H1 (cell line): Measurements from ENCODE around the gene BRD1. TPM values are rescaled to one million over a fixed set of nuclear protein-coding genes. Genes with fewer than 3 reads are reported as not detected.

ENCODE experiments used
- CTCF ChIA-PET: fragments of 300-600 bp; sonication (Branson Sonifier 250); formaldehyde crosslinking; loops from one replicate; lab custom pipeline; 2021; ENCODE audit not compliant: partially characterized antibody; lab: Charles Lee
- POLR2A ChIA-PET: fragments of 300-600 bp; sonication (Branson Sonifier 250); formaldehyde crosslinking; loops from one replicate; lab custom pipeline; 2021; ENCODE audit warnings: inconsistent platforms; ENCODE audit not compliant: partially characterized antibody; lab: Charles Lee
- DNase-seq, 2 experiments: peaks; one replicate each; pipeline versions ENCODE4 v3.0.0 to v3.0.0-alpha.2; 2010 to 2022; ENCODE audit warnings: low spot score in 2 of 2, low read depth in 1 of 2, mixed read lengths in 1 of 2
- FAIRE-seq: peaks from 2 replicates; lab custom pipeline; 2011; peaks lifted over from hg19 to GRCh38; lab: Jason Lieb, UNC
- H2AFZ ChIP-seq: 2 replicates; pipeline ENCODE4 v1.8.1; 2012; ENCODE audit warnings: low read length, inconsistent platforms
- H2AK5ac ChIP-seq: 2 replicates; pipeline ENCODE4 v1.6.1; 2013; ENCODE audit warnings: low read depth, low read length
- H2BK120ac ChIP-seq: replicated peaks from 2 replicates; pipeline ENCODE3; 2013; ENCODE audit warnings: low read depth, low read length, inconsistent platforms
- H2BK12ac ChIP-seq: 2 replicates; pipeline ENCODE4 v1.6.1; 2013; ENCODE audit warnings: low read depth, low read length
- H2BK15ac ChIP-seq: 2 replicates; pipeline ENCODE4 v1.6.1; 2013; ENCODE audit warnings: low read length
- H2BK20ac ChIP-seq: 2 replicates; pipeline ENCODE4 v1.6.1; 2013; ENCODE audit warnings: low read length
- H2BK5ac ChIP-seq: 2 replicates; pipeline ENCODE4 v1.6.1; 2013; ENCODE audit warnings: low read depth, low read length
- H3K14ac ChIP-seq: 2 replicates; pipeline ENCODE4 v1.6.1; 2013; ENCODE audit warnings: inconsistent platforms; ENCODE audit not compliant: insufficient read length
- H3K18ac ChIP-seq: 2 replicates; pipeline ENCODE4 v1.6.1; 2013; ENCODE audit warnings: low read length; ENCODE audit errors: extremely low read depth
- H3K23ac ChIP-seq: 2 replicates; pipeline ENCODE4 v1.6.1; 2013; ENCODE audit warnings: inconsistent platforms; ENCODE audit not compliant: insufficient read length
- H3K23me2 ChIP-seq: 2 replicates; pipeline ENCODE4 v1.6.1; 2013; ENCODE audit warnings: low read depth, low read length
- H3K27ac ChIP-seq: 2 replicates; pipeline ENCODE4 v1.6.1; 2011; ENCODE audit warnings: low read depth, low read length, inconsistent platforms
- H3K27me3 ChIP-seq, 4 experiments: replicated peaks in 1 of 4; 1 replicate in 1 of 4; 2 replicates in 3 of 4; pipeline versions ENCODE4 v1.6.1 to v1.8.1; 2011 to 2013; ENCODE audit warnings: low read length in 3 of 4, mild to moderate bottlenecking in 3 of 4, inconsistent platforms in 2 of 4, mixed read lengths in 2 of 4, moderate library complexity in 1 of 4; ENCODE audit not compliant: control insufficient read depth in 3 of 4, insufficient read depth in 3 of 4; ENCODE audit errors: extremely low read depth in 1 of 4
- H3K36me3 ChIP-seq, 4 experiments: 2 replicates each; pipeline versions ENCODE4 v1.6.1 to v1.8.1; 2011 to 2013; ENCODE audit warnings: mild to moderate bottlenecking in 4 of 4, low read length in 3 of 4, moderate library complexity in 2 of 4, control low read depth in 1 of 4, inconsistent platforms in 1 of 4; ENCODE audit not compliant: insufficient read depth in 4 of 4, control insufficient read depth in 2 of 4
- H3K4ac ChIP-seq: replicated peaks from 2 replicates; pipeline ENCODE3; 2013; ENCODE audit warnings: low read length, low read depth, mixed read lengths, inconsistent platforms; ENCODE audit not compliant: insufficient read length
- H3K4me1 ChIP-seq, 4 experiments: replicated peaks in 1 of 4; 1 replicate in 1 of 4; 2 replicates in 3 of 4; pipeline versions ENCODE4 v1.6.1 to v1.8.1; 2011 to 2013; ENCODE audit warnings: low read length in 3 of 4, inconsistent platforms in 2 of 4, mixed read lengths in 1 of 4; ENCODE audit not compliant: insufficient read depth in 4 of 4, control insufficient read depth in 3 of 4
- H3K4me2 ChIP-seq, 2 experiments: 2 replicates each; pipeline versions ENCODE4 v1.6.1 to v1.8.1; 2011 to 2013; ENCODE audit warnings: low read depth in 2 of 2, low read length in 2 of 2, control low read depth in 1 of 2, inconsistent platforms in 1 of 2, mild to moderate bottlenecking in 1 of 2; ENCODE audit not compliant: insufficient read depth in 1 of 2
- H3K4me3 ChIP-seq, 4 experiments: fragments of 200-600, 300-600 bp in 1 of 4; sonication (generic), shearing (Covaris generic), sonication (Bioruptor Twin) in 1 of 4; 2 replicates each; pipeline versions ENCODE4 v1.5.1 to v1.8.1; 2011 to 2016; ENCODE audit warnings: low read length in 4 of 4, low read depth in 3 of 4, control low read depth in 2 of 4, inconsistent platforms in 2 of 4, mild to moderate bottlenecking in 2 of 4, mixed read lengths in 1 of 4, moderate library complexity in 1 of 4; ENCODE audit not compliant: insufficient read depth in 2 of 4; ENCODE audit errors: extremely low read depth in 1 of 4
- H3K56ac ChIP-seq: replicated peaks from 2 replicates; pipeline ENCODE3; 2013; ENCODE audit warnings: low read depth, mild to moderate bottlenecking, mixed read lengths, low read length, inconsistent platforms; ENCODE audit not compliant: insufficient read length
- H3K79me1 ChIP-seq: 2 replicates; pipeline ENCODE4 v1.6.1; 2013; ENCODE audit warnings: low read depth, low read length, control low read depth
- H3K79me2 ChIP-seq, 2 experiments: 2 replicates each; pipeline versions ENCODE4 v1.6.1 to v1.8.1; 2012 to 2013; ENCODE audit warnings: low read length in 2 of 2, mild to moderate bottlenecking in 2 of 2, inconsistent platforms in 1 of 2; ENCODE audit not compliant: insufficient read depth in 2 of 2, control insufficient read depth in 1 of 2
- H3K9ac ChIP-seq, 4 experiments: replicated peaks in 1 of 4; 1 replicate in 1 of 4; 2 replicates in 3 of 4; pipeline versions ENCODE4 v1.6.1 to v1.8.1; 2011 to 2013; ENCODE audit warnings: low read depth in 3 of 4, low read length in 3 of 4, control low read depth in 2 of 4, mild to moderate bottlenecking in 2 of 4, moderate library complexity in 2 of 4, inconsistent platforms in 1 of 4; ENCODE audit errors: extremely low read depth in 1 of 4
- H3K9me3 ChIP-seq, 2 experiments: 2 replicates each; pipeline versions ENCODE4 v1.6.1 to v1.8.1; 2012 to 2013; ENCODE audit warnings: mild to moderate bottlenecking in 2 of 2, moderate library complexity in 2 of 2, control low read depth in 1 of 2, inconsistent platforms in 1 of 2, low read depth in 1 of 2, low read length in 1 of 2, mixed read lengths in 1 of 2; ENCODE audit not compliant: insufficient read depth in 2 of 2
- H4K20me1 ChIP-seq, 2 experiments: replicated peaks in 1 of 2; 2 replicates each; pipeline versions ENCODE3 to v1.8.1; 2011 to 2013; ENCODE audit warnings: inconsistent platforms in 2 of 2, low read length in 2 of 2, mild to moderate bottlenecking in 1 of 2; ENCODE audit not compliant: insufficient read depth in 2 of 2, control insufficient read depth in 1 of 2
- H4K5ac ChIP-seq: 2 replicates; pipeline ENCODE4 v1.6.1; 2013; ENCODE audit warnings: low read length, low read depth, mixed read lengths, inconsistent platforms; ENCODE audit not compliant: insufficient read length
- H4K8ac ChIP-seq: 2 replicates; pipeline ENCODE4 v1.8.0; 2013; ENCODE audit warnings: mild to moderate bottlenecking, moderate library complexity, low read length, inconsistent platforms; ENCODE audit not compliant: insufficient read depth; ENCODE audit errors: extremely low read depth
- H4K91ac ChIP-seq: replicated peaks from 2 replicates; pipeline ENCODE3; 2013; ENCODE audit warnings: low read length, mixed read lengths, inconsistent platforms; ENCODE audit not compliant: insufficient read length
- BACH1 ChIP-seq: IDR thresholded peaks from 2 replicates; pipeline ENCODE4 v1.6.1; 2012; ENCODE audit warnings: low read length, improper control_type of control experiment
- CHD2 ChIP-seq: IDR thresholded peaks from 2 replicates; pipeline ENCODE4 v1.6.1; 2012; ENCODE audit warnings: low read length, improper control_type of control experiment
- MAFK ChIP-seq: IDR thresholded peaks from 2 replicates; pipeline ENCODE4 v1.6.1; 2012; ENCODE audit warnings: low read depth, mild to moderate bottlenecking, improper control_type of control experiment, low read length
- SAP30 ChIP-seq: fragments of 300-600 bp; sonication (generic); IDR thresholded peaks from 2 replicates; pipeline ENCODE4 v1.7.1; 2012; ENCODE audit warnings: low read length, moderate library complexity, mild to moderate bottlenecking, inconsistent platforms; ENCODE audit not compliant: insufficient read depth, insufficient replicate concordance
- SP1 ChIP-seq: IDR thresholded peaks from 2 replicates; pipeline ENCODE4 v1.6.1; 2011; ENCODE audit warnings: low read depth, low read length
- TAF7 ChIP-seq: optimal IDR thresholded peaks from 2 replicates; pipeline ENCODE3; 2011; ENCODE audit warnings: low read depth, mild to moderate bottlenecking, inconsistent platforms, low read length, moderate library complexity, borderline replicate concordance
- TEAD4 ChIP-seq: IDR thresholded peaks from 2 replicates; pipeline ENCODE4 v1.6.1; 2012; ENCODE audit warnings: low read depth, low read length, inconsistent platforms, mixed read lengths
- WGBS, 2 experiments: shearing (Covaris generic) in 1 of 2; methylation state at CpG; one replicate each; pipeline versions ENCODE4 v1.1.6 to v1.1.7; 2013 to 2015; ENCODE audit warnings: low lambda C conversion rate in 2 of 2, mixed read lengths in 2 of 2, inconsistent platforms in 1 of 2, low coverage in 1 of 2, missing lambda C conversion rate in 1 of 2; ENCODE audit not compliant: insufficient replicate concordance in 2 of 2, insufficient coverage in 1 of 2, insufficient read length in 1 of 2; ENCODE audit errors: extremely low coverage in 1 of 2, missing lambda C conversion rate in 1 of 2; 5-methylcytosine and 5-hydroxymethylcytosine counted together
- polyA plus RNA-seq, 7 experiments: library from polyadenylated mRNA; depleted of rRNA in 3 of 7; stranded (reverse) in 5 of 7; unstranded in 2 of 7; fragments of >200 nt in 5 of 7; fragments of 200-250 nt in 2 of 7; gene quantifications; 1 replicate in 5 of 7; 2 replicates in 1 of 7; 4 replicates in 1 of 7; pipeline versions ENCODE4 v1.2.1 to v1.2.3, GENCODE V29; 2011 to 2013; ENCODE audit warnings: missing spikeins in 2 of 7, mixed read lengths in 2 of 7
- total RNA-seq: library from RNA; stranded (reverse); fragmentation: NEBNext Ultra II Directional; extraction: Animal tissue kit (Norgen Biotek cat#: 25700); gene quantifications from 2 replicates; pipeline ENCODE4 v1.2.1, GENCODE V29; 2021

BRD1 gene
- total and polyA plus RNA-seq, 2 of the 8 experiments (the other 6 are each of a cell fraction or from before 2014, with no cell fraction given) = 6.8 to 34.0 TPM

DNA sequence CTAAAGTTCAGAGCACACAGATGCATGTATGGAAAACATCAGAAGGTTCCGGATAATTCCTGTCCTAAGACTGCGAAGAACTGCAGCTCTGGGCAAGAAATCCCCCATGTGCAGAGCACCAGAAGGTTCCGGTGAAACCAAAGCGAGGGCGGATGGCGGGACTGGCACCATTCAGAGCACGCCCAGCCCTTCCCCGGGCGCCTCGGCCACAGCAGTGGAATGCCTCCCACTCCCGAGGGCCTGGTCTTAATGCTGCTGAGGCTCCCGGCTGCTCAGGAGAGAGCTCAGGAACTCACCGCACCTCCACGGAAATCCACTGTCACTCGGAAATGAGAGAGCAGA lies 43.1 kb downstream of the BRD1 start:
- Histone ChIP-seq H2AK5ac (no peak overlapping the region), H3K27me3 (no peaks in the 10 kb centered on the region), H3K9ac (no peak overlapping the region), H2AFZ (no peak overlapping the region), H4K8ac (no peak overlapping the region), H3K27ac (no peak overlapping the region), H3K4me1 (peaks cover 0 to 3% (median 0%) of the 10 kb centered on the region in 4 experiments; a peak in 4 of 7 replicates), H3K56ac (no peak overlapping the region), H3K18ac (no peak overlapping the region), H3K4me3 (no peak overlapping the region), H3K23ac (no peak overlapping the region), H3K36me3 (peaks cover 0 to 40% (median 18%) of the 10 kb centered on the region in 4 experiments; a peak in 6 of 8 replicates), H3K14ac (no peak overlapping the region), H3K79me1 (peaks cover 25% of the 10 kb centered on the region), H3K23me2 (no peaks in the 10 kb centered on the region), H2BK120ac (no peak overlapping the region), H2BK5ac (no peak overlapping the region), H2BK15ac (no peak overlapping the region), H4K91ac (no peak overlapping the region), H3K9me3 (no peaks in the 10 kb centered on the region), H3K4ac (no peak overlapping the region), H4K5ac (no peak overlapping the region), H3K79me2 (peaks cover 4 to 70% of the 10 kb centered on the region in 2 experiments; a peak in 2 of 4 replicates), H2BK12ac (no peak overlapping the region), H2BK20ac (no peak overlapping the region), H3K4me2 (no peak overlapping the region), H4K20me1 (peaks cover 18 to 35% of the 10 kb centered on the region in 2 experiments)
- FAIRE-seq = no peak
- no peak for DNase-seq
- CTCF ChIA-PET = interaction anchor here (1.4 kb wide), 1 partner anchor 17 kb away, joined by 6 read pairs; no protein-coding TSS in a partner anchor
- POLR2A ChIA-PET = no interaction called here
- WGBS, 2 experiments = 92% methylated on average over 15 of the region's 15 CpGs; no CpG with 5 or more reads in 1 of the 2 experiments
- TF ChIP-seq TEAD4 (no peak), TAF7 (no peak), BACH1 (no peak), CHD2 (no peak), SP1 (no peak), MAFK (no peak), SAP30 (no peak)
